ENCODE results near the gene GPR84.

DNA sequence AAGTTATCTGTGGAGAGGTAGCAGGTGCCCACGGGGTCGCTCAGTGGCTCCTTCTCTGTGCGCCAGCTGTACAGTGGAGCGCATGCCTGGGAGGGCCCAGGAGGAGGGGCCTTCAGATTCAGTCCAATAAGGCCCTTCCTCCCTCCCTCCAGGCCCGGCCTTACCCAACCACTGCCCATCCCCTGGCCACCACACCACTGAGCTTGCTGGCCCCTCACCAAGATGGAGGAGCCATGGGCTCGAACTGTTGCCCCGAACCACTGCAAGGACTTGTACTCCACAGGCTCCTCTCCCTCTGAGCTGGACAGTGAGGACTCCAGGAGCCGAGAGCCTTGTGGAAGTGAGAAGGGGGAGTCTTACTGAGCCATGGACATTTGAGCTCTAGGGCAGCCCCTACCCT lies 45.0 kb upstream of the GPR84 start:
- TF ChIP-seq, protein P1, sequence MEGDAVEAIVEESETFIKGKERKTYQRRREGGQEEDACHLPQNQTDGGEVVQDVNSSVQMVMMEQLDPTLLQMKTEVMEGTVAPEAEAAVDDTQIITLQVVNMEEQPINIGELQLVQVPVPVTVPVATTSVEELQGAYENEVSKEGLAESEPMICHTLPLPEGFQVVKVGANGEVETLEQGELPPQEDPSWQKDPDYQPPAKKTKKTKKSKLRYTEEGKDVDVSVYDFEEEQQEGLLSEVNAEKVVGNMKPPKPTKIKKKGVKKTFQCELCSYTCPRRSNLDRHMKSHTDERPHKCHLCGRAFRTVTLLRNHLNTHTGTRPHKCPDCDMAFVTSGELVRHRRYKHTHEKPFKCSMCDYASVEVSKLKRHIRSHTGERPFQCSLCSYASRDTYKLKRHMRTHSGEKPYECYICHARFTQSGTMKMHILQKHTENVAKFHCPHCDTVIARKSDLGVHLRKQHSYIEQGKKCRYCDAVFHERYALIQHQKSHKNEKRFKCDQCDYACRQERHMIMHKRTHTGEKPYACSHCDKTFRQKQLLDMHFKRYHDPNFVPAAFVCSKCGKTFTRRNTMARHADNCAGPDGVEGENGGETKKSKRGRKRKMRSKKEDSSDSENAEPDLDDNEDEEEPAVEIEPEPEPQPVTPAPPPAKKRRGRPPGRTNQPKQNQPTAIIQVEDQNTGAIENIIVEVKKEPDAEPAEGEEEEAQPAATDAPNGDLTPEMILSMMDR (IDR thresholded peaks at IDR 0.05), result no peak
- TF ChIP-seq EP300 (IDR thresholded peaks at IDR 0.05; ENCODE audit: low read depth), result no peak
- TF ChIP-seq POLR2A (IDR thresholded peaks at IDR 0.05), result no peak

Measured in transverse colon (tissue), 3 donors.